Ishikawa (cell line): ENCODE results near the gene WSB1.

Experiments used
- CEBPB ChIP-seq: IDR thresholded peaks from 2 replicates; pipeline ENCODE4 v1.6.1; 2012
- CREB1 ChIP-seq: IDR thresholded peaks from 2 replicates; pipeline ENCODE4 v1.6.1; 2012; ENCODE audit warnings: low read depth
- EGR1 ChIP-seq: IDR thresholded peaks from 2 replicates; pipeline ENCODE4 v1.6.1; 2012
- EP300 ChIP-seq: IDR thresholded peaks from 2 replicates; pipeline ENCODE4 v1.6.1; 2012; ENCODE audit warnings: borderline replicate concordance
- FOXM1 ChIP-seq: IDR thresholded peaks from 2 replicates; pipeline ENCODE4 v1.6.1; 2012; ENCODE audit warnings: low read depth, borderline replicate concordance
- NFIC ChIP-seq: IDR thresholded peaks from 2 replicates; pipeline ENCODE4 v1.6.1; 2012
- RAD21 ChIP-seq: IDR thresholded peaks from 2 replicates; pipeline ENCODE4 v1.6.1; 2012; ENCODE audit warnings: low read depth
- TAF1 ChIP-seq: IDR thresholded peaks from 2 replicates; pipeline ENCODE4 v1.6.1; 2012; ENCODE audit warnings: low read depth, mild to moderate bottlenecking
- TCF12 ChIP-seq: IDR thresholded peaks from 2 replicates; pipeline ENCODE4 v1.6.1; 2012; ENCODE audit warnings: low read depth
- TEAD4 ChIP-seq: IDR thresholded peaks from 2 replicates; pipeline ENCODE4 v1.6.1; 2012
- USF1 ChIP-seq: IDR thresholded peaks from 2 replicates; pipeline ENCODE4 v1.6.1; 2012
- YY1 ChIP-seq: IDR thresholded peaks from 2 replicates; pipeline ENCODE4 v1.6.1; 2012; ENCODE audit warnings: low read depth
- ZBTB7A ChIP-seq: IDR thresholded peaks from 2 replicates; pipeline ENCODE4 v1.6.1; 2012; ENCODE audit warnings: low read depth
- TF ChIP-seq, protein P1 (sequence below): IDR thresholded peaks from 2 replicates; pipeline ENCODE4 v1.6.1; 2012
- TF ChIP-seq, protein P2 (sequence below): IDR thresholded peaks from 2 replicates; pipeline ENCODE4 v1.6.1; 2012; ENCODE audit warnings: low read depth, mild to moderate bottlenecking

The WSB1 gene, protein sequence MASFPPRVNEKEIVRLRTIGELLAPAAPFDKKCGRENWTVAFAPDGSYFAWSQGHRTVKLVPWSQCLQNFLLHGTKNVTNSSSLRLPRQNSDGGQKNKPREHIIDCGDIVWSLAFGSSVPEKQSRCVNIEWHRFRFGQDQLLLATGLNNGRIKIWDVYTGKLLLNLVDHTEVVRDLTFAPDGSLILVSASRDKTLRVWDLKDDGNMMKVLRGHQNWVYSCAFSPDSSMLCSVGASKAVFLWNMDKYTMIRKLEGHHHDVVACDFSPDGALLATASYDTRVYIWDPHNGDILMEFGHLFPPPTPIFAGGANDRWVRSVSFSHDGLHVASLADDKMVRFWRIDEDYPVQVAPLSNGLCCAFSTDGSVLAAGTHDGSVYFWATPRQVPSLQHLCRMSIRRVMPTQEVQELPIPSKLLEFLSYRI

GRCh38 chr17:27293898-27294688 is at the start of gene WSB1:
Gene WSB1, plus strand, starts transcription at chr17:27294114. Its CDS starts 282 bp downstream, at chr17:27294396.
- TF ChIP-seq EP300 (no peak), YY1 (peak; percentile 91), EGR1 (no peak), RAD21 (no peak), NFIC (no peak; the same call in 1 of the 2 replicates), ZBTB7A (peak; percentile 82; the same call in 1 of the 2 replicates), TCF12 (0 out of 2 replicates have a peak, but pooled peaks have one; percentile 7), FOXM1 (no peak), CREB1 (peak; percentile 74), TAF1 (peak; percentile 96), USF1 (peak; percentile 81), CEBPB (no peak), TEAD4 (no peak)
- TF ChIP-seq, protein P1, sequence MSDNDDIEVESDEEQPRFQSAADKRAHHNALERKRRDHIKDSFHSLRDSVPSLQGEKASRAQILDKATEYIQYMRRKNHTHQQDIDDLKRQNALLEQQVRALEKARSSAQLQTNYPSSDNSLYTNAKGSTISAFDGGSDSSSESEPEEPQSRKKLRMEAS: peak; percentile 50
- TF ChIP-seq, protein P2, sequence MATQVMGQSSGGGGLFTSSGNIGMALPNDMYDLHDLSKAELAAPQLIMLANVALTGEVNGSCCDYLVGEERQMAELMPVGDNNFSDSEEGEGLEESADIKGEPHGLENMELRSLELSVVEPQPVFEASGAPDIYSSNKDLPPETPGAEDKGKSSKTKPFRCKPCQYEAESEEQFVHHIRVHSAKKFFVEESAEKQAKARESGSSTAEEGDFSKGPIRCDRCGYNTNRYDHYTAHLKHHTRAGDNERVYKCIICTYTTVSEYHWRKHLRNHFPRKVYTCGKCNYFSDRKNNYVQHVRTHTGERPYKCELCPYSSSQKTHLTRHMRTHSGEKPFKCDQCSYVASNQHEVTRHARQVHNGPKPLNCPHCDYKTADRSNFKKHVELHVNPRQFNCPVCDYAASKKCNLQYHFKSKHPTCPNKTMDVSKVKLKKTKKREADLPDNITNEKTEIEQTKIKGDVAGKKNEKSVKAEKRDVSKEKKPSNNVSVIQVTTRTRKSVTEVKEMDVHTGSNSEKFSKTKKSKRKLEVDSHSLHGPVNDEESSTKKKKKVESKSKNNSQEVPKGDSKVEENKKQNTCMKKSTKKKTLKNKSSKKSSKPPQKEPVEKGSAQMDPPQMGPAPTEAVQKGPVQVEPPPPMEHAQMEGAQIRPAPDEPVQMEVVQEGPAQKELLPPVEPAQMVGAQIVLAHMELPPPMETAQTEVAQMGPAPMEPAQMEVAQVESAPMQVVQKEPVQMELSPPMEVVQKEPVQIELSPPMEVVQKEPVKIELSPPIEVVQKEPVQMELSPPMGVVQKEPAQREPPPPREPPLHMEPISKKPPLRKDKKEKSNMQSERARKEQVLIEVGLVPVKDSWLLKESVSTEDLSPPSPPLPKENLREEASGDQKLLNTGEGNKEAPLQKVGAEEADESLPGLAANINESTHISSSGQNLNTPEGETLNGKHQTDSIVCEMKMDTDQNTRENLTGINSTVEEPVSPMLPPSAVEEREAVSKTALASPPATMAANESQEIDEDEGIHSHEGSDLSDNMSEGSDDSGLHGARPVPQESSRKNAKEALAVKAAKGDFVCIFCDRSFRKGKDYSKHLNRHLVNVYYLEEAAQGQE: no peak

DNA sequence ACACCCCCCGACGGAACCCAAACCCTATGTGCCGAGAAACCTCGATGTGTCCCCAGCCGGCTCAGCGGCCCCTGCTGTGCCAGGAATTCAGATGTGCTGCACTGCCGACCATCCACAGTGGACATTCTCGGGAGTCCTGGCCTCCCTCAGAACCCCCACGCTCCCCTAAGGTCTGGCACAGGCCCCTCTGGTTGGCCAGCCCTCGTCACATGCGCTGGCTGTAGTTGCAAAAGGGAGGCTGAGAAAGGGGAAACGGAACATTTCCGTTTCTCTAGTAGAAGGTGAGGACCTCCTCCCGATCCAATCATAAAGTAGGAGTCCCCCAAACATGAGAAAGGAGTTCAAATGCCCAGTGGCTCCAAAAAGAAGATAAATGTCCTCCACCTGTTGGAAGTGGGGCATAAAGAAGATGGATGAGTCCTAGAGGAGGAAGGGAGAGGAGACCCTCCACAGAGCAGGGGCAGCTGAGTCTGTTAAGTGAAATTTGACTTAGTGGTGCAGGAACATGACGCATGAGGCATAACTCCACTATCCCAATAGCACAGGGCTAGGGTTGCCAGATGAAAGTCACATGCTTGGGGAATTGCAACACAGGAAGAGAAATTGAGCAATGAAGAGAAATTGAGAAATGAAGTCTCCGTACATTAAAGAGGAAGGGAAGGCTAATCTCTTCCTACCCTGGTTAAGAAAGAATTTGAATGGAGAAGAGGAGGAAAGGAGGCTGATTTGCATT is 49.3 kb upstream of the WSB1 start:
- TF ChIP-seq, protein P1: no peak
- no peak for TF ChIP-seq FOXM1
- TF ChIP-seq TEAD4: 0 out of 2 replicates have a peak, but pooled peaks have one; percentile 49
- TF ChIP-seq CEBPB: peak; percentile 97

DNA sequence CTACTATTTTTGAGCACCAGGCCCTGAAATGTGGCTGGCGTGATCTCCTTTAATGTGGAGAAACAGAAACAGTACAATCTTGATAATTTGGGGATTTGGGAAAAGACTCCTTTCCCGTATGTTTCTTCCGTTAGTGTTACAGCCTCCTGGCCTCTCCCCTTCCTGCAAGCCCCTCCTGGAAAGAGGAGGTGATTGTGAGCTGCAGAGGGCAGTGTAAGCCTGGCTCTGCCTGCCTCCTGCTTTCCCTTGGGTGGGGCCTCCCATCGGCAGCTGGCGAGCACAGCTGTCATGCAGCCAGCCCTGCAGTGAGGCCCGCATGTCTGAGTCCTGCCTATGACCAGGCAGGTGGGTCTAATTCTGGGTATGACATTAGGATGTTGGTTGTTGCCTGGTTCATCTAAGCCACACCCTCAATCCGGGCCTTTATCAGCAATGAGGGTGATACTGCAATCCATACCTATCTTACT is 48.7 kb upstream of the WSB1 start:
- no peak for TF ChIP-seq TEAD4
- 0 out of 2 replicates have a peak, but pooled peaks have one; percentile 41 for TF ChIP-seq ZBTB7A
- TF ChIP-seq TCF12: peak; percentile 18; the same call in 1 of the 2 replicates
- peak; percentile 96 for TF ChIP-seq RAD21

DNA sequence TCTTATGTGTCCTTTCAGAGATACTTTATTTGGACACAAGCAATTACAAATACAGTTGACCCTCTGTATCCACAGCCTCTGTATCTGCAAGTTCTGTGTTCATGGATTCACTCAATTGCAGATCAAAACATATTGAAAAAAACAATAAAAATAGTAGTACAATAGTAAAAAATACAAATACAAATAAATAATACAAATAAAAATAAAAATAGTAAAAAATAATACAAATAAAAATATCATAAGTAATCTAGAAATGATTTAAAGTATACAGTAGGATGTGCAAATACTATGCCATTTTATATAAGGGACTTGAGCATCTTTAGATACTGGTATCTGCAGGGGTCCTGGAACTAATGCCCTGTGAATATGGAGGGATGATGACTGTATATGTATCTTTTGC is 47.4 kb upstream of the WSB1 start:
- no peak for TF ChIP-seq TEAD4
- no peak for TF ChIP-seq ZBTB7A
- TF ChIP-seq CEBPB: no peak
- TF ChIP-seq EP300: no peak
- TF ChIP-seq USF1: no peak
- no peak for TF ChIP-seq FOXM1
- TF ChIP-seq, protein P2: no peak
- no peak for TF ChIP-seq CREB1
